Measurements from ENCODE around the gene CDK6.
"Not testable (repeated sequence)": the region's sequence is repeated elsewhere in the genome, so short reads cannot be mapped to it uniquely, and the experiment has no call there.

CDK6 gene

GRCh38 chr7:92757311-92757910 lies 79.0 kb downstream of the CDK6 start:
- DNase-seq = not testable (repeated sequence)

DNA sequence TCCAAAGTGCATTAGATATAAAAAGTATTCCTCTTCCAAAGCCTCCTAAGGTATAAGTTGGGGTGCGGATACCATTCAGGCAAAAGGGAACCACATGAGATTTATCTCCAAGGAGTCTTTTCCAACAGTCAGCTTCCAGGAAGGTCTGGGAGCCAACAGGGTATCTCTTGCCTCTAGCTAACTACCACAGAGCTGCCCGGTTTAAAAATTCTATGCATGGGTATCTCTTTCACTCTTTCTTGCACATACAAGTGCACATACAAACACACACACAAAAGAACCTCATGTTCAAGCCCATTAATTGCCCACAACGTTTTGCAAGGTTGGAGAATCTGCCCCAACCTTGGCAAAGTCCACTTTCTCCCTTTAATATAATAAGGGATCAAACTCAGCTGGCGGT lies 80.7 kb downstream of the CDK6 start:
- DNase-seq = no peak

DNA sequence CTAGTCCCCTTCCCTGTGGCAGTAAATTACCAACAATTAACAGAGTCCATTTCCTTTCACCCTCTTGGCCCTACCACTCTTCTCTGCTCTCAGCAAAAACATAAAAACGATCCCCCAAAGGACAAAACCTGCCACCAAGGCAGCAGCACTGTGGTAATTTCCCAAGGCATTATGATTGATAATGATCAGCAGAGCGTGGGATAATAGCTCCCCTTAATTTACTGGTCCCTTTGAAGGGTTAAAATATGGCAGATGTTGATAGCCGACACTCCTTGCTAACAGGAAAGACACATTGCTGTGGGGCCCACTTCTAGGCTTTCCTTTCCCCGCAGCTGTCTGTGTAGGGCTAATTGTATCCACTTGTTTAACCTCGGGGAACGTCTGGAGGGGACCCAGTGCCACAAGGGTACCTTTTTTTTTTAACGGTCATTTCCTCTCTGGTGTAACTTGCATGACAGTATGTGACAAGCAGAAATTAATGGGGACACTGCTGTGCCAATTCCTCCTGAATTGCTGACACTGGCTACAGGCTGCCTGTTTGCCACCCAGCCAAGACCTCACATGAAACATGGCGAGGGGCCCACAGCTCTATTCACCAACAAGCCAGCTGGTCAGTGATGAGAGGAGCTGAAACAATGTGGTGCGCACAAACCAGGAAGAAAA lies 81.3 kb downstream of the CDK6 start:
- DNase-seq = no peak

GRCh38 chr7:92753614-92754013 lies 82.8 kb downstream of the CDK6 start:
- DNase-seq = no peak

- DNase-seq = no peak
These were observed 84.2 kb downstream of the CDK6 start for GRCh38 chr7:92751902-92752901.

- no peak for DNase-seq
These were observed 85.4 kb downstream of the CDK6 start for GRCh38 chr7:92750946-92751345.

DNA sequence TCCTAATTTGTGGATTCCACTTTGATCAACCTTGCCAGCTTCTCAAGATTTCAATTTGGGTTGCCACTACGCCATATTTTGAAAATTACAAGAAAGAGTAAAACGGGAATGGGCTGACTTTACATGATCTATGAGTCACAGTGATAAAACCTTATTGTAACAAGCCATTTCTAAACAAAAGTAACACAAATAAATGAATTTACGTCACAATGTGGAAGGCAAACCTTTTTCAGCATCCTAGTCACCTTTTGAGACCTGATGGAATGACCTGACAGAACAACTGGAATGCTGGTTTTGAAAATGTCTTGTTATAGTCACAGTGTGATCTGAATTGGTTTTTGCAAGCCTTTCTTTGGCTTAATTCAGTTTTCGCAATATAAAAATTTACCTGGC lies 85.9 kb downstream of the CDK6 start:
- no peak for DNase-seq

GRCh38 chr7:92749832-92750446 lies 86.4 kb downstream of the CDK6 start:
- DNase-seq = no peak

DNA sequence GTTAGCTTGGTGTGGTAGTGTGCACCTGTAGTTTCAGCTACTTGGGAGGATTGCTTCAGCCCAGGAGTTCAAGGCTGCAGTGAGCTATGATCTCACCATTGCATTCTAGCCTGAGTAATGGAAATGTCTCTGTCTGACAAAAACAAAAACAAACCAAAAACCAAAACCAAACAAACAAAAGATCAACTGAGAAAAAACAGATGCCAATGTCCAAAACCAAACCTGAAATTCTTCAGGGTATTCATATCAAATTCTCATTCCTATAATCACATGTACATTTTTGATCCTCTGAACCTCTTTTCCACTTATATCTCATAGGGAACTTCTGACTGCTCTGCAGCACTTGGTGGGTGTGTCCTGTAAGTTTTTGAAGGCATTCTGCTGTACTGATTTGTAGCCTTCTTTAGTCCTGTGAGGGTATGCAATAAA lies 87.0 kb downstream of the CDK6 start:
- no peak for DNase-seq

GRCh38 chr7:92748495-92748894 lies 87.9 kb downstream of the CDK6 start:
- DNase-seq = no peak

DNA sequence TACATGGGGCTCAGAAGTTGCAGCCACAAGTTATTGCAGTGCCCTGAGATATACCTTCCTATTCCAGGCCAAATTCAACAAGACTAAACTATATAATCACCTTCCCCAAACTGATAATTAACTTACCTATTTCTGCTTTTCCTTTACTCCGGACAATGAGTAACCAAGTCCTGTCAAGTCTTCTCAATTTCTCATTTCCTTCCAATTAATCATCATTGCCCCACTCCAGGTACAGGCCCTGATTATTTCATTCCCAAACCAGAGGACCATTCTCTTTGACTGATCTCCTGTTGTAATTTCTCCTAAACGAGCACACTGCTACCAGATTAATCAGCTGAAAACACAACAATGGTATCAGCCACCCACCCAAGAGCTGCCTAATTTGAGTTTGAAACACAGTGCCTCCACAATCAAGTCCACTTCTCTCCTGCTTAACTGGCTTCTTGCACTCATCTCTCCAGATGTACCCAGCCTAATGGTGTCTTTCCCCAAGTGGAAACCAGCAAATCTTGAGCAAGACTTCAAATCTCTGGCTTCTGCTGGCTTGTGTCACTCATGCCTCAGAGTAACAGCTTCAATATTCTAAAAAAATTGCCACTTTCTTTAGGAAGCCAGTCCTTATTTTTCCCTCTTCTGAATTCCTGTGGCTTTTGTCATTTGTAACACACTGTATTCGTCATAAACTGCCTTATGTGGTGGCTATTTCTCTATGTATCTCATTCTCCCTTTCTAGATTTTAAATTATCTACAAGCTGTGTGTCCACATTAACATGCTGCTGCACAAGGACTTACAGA lies 89.1 kb downstream of the CDK6 start:
- no peak for DNase-seq

DNA sequence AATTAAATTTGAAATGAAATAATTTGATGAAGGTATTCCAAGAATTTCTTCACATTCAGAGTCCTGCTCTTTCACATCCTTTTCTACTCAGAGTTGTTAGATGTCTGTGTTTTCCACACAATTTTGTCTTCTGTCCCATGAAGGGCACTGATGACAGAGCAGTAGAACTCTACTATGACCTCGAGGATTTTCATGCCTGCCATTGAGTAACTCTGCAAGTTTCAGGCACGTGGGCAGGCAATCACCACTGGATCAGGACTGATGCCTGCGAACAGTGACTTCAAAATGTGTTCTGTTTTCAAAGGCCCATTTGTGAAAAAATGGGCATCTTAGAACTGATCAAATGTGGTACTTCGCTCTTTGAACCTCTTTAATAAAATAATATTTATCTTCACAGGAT lies 91.1 kb downstream of the CDK6 start:
- no peak for DNase-seq

DNA sequence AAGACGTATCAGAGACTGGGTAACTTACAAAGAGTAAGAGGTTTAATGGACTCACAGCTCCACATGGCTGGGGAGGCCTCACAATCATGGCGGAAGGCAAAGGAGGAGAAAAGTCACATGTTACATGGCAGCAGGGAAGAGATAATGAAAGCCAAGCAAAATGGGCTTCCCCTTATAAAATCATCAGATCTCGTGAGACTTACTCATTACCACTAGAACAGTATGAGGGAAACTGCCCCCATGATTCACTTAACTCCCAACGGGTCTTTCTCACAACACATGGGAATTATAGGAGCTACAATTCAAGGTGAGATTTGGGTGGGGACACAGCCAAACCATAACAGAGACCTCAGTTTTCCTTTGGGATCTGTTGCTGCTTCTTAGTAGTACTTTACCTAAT lies 92.2 kb downstream of the CDK6 start:
- not testable (repeated sequence) for DNase-seq

GRCh38 chr7:92742186-92742585 lies 94.2 kb downstream of the CDK6 start:
- DNase-seq = no peak

DNA sequence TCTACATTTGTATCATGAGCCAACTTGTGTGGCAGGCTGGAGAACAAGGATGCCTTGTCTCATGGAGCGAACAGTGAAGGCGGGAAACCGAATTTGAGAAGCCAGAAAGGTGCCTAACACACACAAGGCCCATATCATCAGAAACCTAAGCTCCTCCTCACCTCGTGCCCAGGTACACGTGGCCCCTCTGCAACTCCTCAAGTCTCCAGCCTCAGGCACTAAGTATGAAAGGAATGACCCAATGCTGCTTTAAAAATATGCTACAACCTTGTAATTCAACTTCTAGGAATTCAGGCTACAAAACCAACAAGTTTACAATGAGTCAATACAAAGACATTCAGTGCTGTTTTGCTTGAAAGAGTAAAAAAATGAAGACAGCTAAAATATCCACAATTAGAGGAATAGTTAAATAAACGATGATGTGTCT lies 95.7 kb downstream of the CDK6 start:
- no peak for DNase-seq

- DNase-seq = no peak
These were observed 96.2 kb downstream of the CDK6 start for GRCh38 chr7:92740134-92740533.

DNA sequence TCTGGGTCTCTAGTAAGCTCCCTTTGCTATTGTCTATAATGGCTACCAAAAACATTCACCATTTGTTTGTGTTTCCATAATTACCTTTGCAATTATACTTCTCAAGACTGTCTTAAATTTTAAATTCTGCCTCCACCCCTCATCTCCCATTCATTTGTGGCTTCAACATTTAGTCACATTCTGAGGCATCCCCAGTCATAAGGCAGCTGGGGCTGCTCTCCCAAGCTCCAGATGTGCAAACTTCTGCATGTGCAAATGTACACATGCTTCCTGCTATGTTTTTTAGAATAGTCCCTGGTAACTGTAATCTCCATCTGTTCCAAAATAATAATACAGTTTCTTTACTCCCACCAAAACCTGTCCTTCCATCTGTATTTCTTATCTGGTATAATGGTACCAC lies 97.3 kb downstream of the CDK6 start:
- DNase-seq = no peak

DNA sequence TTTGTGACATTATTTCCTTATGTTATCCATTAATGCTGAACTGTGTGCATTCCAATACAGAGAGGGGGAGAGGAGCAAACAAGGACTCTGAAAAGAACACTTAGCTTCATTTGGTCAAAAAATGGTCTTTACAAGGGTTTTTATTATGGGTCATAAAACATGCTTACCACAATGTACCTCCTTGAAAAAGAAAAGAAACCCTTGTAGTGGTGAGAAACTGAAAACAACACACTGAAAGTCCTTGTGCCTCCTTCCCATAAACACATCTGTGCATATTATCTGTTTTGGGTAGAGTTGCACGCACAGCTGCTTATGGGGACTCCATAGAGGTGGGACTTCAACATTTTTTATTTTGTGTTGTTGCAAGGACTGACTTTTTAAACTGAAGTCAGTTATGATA lies 98.7 kb downstream of the CDK6 start:
- no peak for DNase-seq

GRCh38 chr7:92736870-92737269 lies 99.5 kb downstream of the CDK6 start:
- no peak for DNase-seq

DNA sequence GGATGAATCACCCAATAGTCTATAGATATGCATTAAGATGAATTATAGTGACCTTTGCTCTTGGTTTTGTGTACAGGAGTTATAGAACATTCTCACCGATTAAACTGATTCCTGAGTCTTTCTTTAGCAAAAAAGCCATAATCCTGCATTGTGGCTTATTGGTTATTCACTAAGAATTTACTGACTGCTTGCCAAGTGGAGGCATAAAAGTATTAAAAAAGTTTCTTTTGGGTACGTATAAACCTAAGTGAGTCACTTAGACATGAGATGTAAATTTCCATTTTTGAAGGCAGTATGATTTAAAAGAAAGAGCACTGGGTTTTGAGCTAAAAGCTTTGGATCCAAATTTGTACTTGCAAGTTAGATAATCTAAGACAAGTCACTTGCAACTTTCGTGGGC lies 100.7 kb downstream of the CDK6 start:
- no peak for DNase-seq

DNA sequence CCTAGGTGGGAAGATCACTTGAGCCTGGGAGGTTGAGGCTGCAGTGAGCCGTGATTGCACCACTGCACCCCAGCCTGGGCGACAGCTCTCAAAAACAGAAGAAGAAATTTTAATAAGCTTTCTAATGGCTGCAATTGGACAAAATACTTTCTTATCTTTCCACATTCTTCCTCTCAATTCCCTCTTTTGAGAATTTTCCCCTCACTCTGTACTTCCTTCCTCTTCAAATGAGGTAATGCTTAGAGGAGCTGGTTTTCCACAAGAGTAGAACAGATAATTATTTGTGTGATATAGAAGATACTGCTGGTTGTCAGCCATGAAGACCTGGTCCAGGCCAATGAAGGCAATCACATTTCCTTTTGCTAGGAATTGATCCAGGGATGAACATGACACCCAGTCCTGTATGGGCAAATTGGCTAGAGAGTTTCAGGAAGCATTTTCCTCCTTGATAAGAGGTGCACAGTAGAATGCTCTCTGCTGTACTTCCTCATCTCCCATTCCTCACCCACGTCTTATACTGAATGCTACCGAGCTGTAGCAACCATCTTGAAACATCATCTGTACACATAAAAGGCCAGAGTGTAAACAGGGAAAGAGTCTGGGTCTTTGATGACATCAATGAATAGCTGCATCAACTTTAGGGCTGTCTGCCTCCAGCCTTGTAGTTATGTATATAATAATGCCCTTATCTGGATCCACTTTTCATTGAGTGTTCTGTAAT lies 103.9 kb downstream of the CDK6 start:
- DNase-seq = no peak
